ENCODE results near the gene MYO1A.

DNA sequence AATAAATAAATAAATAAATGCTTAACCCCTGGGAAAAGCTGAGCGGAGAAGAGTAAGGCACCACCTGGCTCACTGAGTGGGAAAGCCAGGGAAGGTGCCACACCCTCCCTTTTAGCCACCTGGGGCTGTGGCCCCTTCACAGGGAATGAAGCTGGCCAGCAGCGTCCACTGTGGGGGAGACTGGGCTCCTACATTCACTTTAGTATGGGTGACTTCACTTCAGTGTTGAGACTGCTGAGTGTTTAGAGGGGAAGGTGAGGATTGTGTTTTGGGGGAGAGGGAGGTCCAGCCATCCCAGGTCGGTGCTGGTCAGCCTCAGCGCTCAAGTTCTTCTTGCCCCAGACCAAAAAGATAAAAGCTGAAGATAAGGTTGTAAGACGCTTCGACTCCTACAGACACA lies 40.6 kb upstream of the MYO1A start:
- TF ChIP-seq CTCF (IDR thresholded peaks at IDR 0.05) (no peak), EZH2 (IDR thresholded peaks at IDR 0.05; ENCODE audit: borderline replicate concordance, insufficient read depth, low read depth, low read length, poor library complexity, severe bottlenecking) (no peak)

All from B cell (primary cell).